Measurements from ENCODE around the gene TRIM34.

DNA sequence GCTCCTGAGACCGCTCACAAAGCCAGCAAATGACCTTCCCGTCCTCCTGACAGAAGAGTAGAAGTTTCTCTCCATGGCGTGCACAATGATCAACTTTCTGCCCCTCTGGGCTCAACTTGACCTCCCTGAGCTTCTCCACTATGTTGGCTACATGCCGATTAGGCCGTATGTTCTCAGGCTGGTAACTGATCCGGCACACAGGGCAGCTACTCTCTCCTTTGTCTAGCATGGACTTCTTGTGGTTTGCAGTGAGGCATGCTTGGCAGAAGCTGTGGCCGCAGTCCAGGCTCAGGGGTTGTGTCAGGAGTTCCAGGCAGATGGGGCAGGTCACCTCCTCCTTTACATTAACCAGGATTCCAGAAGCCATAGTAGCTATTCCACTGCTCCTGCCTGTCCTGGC is 55.0 kb downstream of the TRIM34 start:
- TF ChIP-seq CTCF (IDR thresholded peaks at IDR 0.05) (no peak), ELF4 (CRISPR knock-in tag; IDR thresholded peaks at IDR 0.05; ENCODE audit: low read depth) (no peak), HMGA2 (CRISPR knock-in tag; IDR thresholded peaks at IDR 0.05) (no peak), E2F5 (CRISPR knock-in tag; IDR thresholded peaks at IDR 0.05) (no peak), ZBTB21 (CRISPR knock-in tag; IDR thresholded peaks at IDR 0.05; ENCODE audit: borderline replicate concordance) (no peak), RELA (CRISPR knock-in tag; IDR thresholded peaks at IDR 0.05; ENCODE audit: borderline replicate concordance) (no peak), ZNF121 (CRISPR knock-in tag; IDR thresholded peaks at IDR 0.05) (no peak), FOXP1 (CRISPR knock-in tag; IDR thresholded peaks at IDR 0.05; ENCODE audit: borderline replicate concordance) (no peak), ETV6 (CRISPR knock-in tag; IDR thresholded peaks at IDR 0.05) (no peak), ZNF263 (CRISPR knock-in tag; IDR thresholded peaks at IDR 0.05; ENCODE audit: low read depth) (no peak), MXD4 (CRISPR knock-in tag; IDR thresholded peaks at IDR 0.05; ENCODE audit: borderline replicate concordance) (no peak)
- TF ChIP-seq, protein P1, sequence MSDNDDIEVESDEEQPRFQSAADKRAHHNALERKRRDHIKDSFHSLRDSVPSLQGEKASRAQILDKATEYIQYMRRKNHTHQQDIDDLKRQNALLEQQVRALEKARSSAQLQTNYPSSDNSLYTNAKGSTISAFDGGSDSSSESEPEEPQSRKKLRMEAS (CRISPR knock-in tag; IDR thresholded peaks at IDR 0.05): no peak
